Left hindlimb (tissue), 1 donor: ENCODE measurements around the gene ERBB3.

Experiments used
- DNase-seq: peaks from one replicate; pipeline ENCODE4 v3.0.0-alpha.2; 2018

Gene ERBB3

DNA sequence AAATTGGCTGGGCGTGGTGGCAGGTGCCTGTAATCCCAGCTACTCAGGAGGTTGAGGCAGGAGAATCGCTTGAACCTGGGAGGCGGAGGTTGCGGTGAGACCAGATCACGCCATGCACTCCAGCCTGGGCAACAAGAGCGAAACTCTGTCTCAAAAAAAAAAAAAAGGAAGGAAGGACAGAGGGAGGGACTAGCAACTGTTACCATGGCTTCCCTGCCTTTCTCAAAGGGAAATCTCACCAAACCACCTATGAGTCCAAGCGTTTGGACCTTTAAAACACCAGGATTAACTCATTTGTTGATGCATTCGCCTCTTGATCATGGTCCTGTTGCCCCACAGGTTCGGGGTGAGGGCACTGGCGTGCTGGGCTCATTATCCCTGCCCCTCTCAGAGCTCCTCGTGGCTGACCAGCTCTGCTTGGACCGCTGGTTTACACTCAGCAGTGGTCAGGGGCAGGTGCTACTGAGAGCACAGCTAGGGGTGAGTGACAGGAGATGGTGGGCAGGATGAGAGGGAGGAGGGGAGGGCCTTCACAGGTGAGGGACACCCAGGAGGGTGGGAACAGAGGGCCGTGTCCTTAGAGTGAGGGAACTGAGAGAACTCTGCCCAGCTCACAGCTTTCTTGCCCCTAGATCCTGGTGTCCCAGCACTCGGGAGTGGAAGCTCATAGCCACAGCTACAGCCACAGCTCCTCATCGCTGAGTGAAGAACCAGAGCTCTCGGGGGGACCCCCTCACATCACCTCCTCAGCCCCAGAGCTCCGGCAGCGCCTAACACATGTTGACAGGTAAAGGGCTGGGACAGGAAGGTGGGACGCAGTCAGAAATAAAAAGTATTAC lies 62.2 kb downstream of the ERBB3 start:
- no peak for DNase-seq

DNA sequence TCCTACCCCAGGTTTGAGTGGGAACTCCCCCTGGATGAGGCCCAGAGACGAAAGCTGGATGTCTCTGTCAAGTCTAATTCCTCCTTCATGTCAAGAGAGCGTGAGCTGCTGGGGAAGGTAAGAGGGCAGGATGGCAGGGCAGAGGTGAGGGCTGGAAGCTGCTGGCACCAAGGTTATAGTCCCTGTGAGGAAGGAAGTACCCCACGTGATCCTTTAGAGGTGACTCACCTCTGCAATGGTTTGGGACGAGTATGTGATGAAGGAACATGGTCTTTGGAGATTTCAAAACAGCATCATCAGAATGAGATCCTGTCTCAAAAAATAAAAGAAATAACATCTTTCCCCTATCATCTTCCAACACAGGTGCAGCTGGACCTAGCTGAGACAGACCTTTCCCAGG lies 63.3 kb downstream of the ERBB3 start:
- no peak for DNase-seq

DNA sequence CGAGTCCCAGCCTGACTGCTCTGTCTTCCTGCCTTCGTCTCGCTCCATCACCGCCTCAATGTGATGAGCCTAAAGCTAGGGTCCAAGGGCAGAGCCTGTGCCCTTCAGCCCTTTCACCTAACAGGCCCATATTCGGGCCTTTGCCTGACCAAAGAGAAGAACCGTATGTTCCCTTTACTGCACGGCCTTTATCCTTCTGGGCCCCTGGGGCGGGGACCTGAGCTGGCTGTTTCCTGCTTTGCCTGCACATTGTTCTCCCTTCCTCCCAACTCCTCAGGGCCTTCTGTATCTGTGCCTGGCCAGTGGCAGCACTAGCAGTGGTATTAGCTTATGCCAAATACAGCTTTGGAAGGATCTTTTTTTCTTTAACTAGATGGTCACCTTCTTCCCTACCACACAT lies 63.9 kb downstream of the ERBB3 start:
- no peak for DNase-seq

DNA sequence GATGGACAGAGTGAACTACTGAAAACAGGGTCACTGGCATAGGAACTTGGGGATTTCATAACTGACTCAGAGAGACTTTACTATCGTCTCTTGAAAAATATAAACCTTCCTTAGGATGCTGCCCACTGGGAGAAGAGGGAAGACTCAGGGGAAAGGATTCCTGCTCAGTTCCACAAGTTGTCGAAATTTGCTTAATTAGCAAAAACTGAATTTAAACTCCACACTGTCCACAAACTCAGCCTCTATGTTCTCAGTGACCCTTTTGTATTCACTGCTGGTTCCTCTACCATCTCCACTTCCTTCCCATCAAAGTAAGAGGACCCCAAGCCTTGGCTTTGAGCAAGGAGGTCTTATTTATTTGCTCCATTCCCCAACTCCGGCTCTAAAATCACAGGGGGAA lies 65.3 kb downstream of the ERBB3 start:
- no peak for DNase-seq

DNA sequence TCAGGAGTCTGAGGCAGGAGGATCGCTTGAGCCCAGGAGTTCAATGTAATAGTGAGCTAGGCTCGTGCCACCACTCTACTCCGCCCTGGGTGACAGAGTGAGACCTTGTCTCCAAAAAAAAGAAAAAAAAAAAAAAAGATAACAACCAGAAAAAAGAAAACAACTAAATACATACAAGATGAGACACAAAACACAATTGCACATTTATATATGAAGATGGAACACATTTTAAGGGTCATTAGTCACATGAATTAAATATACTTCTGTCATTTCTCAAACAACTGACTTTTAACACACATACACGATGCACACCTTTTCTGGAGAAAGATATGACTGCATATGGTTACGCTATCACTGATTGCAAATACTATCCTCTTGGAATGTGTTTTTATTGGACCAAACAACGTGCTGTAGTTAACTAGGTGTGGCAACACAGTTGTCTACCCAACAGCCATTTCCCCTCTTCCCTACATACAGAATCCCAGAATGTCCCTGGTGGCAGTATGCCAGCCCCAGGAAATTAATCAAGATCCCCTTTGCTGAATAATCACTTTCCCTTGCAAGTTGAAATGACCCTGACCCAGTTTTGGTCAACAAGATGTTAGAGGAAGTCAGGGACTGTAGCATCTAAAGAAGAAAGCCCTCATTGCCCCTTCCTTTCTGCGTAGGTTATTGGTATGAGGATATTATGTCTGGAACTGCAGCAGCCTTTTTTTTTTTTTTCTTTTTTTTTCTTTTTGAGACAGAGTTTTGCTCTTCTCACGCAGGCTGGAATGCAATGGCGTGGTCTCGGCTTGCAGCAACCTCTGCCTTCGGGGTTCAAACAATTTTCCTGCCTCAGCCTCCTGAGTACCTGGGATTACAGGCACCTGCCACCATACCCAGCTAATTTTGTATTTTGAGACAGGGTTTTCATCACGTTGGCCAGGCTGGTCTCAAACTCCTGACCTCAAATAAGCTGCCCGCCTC lies 66.8 kb downstream of the ERBB3 start:
- no peak for DNase-seq

DNA sequence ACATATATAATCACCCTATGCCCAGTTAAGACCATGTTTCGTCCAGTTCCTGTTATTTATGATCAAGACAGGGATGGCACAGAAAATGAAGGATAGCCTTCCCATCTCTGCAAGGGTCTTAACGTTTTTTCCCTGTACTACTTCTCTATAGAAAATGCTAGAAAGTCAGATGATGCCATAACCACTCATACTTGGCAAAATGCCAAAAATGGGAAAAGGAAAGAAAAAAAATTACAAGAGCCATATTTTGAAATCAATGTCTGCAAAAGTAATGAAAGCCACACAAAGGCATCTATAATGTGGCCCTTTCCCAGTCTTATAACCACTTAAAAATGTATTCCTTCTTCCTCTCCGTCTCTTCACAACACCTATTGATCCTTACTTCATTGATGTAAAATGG lies 70.6 kb downstream of the ERBB3 start:
- no peak for DNase-seq

DNA sequence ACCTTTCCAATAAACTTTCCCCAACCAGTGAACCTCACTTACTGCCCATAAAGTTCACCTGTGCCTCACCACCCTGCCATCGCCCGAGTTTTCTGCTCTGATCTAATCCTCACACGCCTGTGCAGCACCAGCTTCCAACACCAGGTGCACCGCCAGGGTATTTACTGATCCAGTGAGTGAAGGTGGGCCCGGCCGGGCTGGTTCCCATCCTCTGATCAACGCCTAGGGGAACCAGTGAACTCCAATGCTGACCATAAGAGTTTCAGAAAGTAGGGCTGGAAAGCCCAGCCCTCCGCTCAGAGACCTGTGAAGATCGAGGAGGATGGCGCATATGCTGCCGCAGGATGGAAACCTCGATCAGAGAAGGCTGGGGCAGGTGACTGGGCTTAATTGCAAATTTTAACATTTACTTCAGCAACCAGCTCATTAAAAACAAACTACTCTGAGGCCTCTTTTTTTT lies 71.7 kb downstream of the ERBB3 start:
- DNase-seq: no peak

DNA sequence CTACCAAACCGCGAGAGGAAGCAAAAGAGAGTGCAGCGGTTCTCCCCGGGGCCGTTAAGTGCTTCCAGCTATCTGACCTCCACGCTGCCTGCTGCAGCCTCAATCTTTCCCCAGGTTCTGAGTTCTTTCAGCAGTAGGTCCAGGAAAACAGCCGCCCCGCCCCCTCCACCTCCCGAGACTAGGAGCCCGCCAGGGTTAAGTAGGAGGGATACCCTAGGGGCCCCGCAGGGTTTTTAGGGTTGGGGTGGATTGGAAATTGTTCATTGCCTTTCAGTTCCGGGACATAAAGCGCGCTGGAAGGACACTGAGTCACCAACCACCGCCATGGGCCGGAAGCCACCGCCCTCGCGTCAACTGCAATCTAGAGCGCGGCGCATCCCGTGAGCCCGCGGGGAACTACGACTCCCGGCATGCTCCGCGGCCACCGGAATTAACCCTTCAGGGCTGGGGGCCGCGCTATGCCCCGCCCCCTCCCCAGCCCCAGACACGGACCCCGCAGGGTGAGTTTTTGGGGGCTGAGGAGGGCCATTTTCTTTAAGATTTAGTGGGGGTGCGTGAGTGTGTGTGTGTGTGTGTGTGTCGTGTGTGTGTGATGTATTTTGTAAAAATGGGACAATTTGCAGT lies 72.3 kb downstream of the ERBB3 start, which contains the start of gene MYL6B:
TSS of gene MYL6B (plus strand) at position 456 of the 624 bp plus-strand sequence. CDS start 1,332 bp downstream, outside the sequence.
- DNase-seq: peak; percentile 93
